Measurements from ENCODE around the gene GOLPH3L.

GOLPH3L gene

DNA sequence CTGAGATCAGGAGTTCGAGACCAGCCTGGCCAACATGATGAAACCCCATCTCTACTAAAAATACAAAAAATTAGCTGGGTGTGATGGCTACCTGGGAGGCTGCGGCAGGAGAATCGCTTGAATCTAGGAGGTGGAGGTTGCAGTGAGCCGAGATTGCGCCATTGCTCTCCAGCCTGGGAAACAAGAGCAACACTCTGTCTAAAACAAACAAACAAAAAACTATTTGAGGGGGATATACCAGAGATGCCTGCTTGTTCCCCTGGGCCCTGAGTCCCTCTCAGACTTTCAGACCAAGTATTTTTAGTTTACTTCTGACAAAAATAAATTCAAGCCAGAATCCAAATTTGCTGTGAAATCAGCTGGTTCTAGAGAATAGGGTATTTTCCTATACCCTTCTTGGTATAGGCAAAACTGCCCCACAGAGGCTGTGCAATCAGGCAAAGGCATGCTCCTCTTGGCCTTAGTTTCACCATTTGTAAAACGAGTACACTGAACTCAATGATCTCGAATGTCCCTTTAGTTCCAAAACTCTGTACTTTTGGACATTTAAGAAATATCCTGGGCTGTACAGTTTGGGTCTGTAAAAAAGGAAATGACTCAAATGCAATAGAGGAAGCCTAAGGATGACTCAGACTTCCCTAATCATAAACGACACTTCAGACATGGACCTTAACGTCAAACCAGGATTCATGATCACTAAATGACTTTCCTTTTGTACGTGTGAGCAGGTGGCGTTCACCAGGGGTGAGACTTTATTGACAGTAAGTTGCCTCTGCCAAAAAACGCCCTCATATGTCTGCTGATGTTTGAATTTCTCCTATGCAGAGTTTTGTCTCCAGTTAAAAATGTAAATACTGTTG is 83.7 kb downstream of the GOLPH3L start:
- no peak overlapping the region for H3K18ac ChIP-seq (ENCODE audit: low read length)
- H3K4me2 ChIP-seq (ENCODE audit: insufficient read depth, low read length, poor library complexity, severe bottlenecking), result no peak overlapping the region
- no peaks in the 10 kb centered on the region for H3K79me1 ChIP-seq (ENCODE audit: low read depth, low read length)
- peaks cover 5 to 22% of the 10 kb centered on the region in 2 donors for H3K4me1 ChIP-seq (ENCODE audit: control insufficient read depth in 2 of 2, insufficient read depth in 1 of 2, low read depth in 1 of 2, low read length in 2 of 2)
- H2BK5ac ChIP-seq (ENCODE audit: low read length), result no peak overlapping the region
- H4K8ac ChIP-seq (ENCODE audit: low read depth, low read length), result no peak overlapping the region
- H3K4ac ChIP-seq (ENCODE audit: low read length), result no peak overlapping the region
- no peak overlapping the region for H3K14ac ChIP-seq (ENCODE audit: low read length)
- WGBS, 2 donors (ENCODE audit: extremely low coverage in 2 of 2, insufficient read length in 2 of 2, insufficient replicate concordance in 1 of 2), result no CpG with 5 or more reads among the region's 12 CpGs
- H4K91ac ChIP-seq (ENCODE audit: low read depth, low read length, poor library complexity), result no peak overlapping the region
- peaks cover 8 to 52% of the 10 kb centered on the region in 2 donors for H3K36me3 ChIP-seq (replicated peaks in 1 of 2; ENCODE audit: control insufficient read depth in 2 of 2, insufficient read depth in 2 of 2, low read length in 2 of 2)
- no peak overlapping the region for H2AFZ ChIP-seq (ENCODE audit: low read length)
- H3K9ac ChIP-seq (ENCODE audit: low read depth, low read length, poor library complexity), result no peak overlapping the region
- no peaks in the 10 kb centered on the region for H3K27me3 ChIP-seq (ENCODE audit: control insufficient read depth in 3 of 3, insufficient read depth in 3 of 3, low read depth in 1 of 3, low read length in 3 of 3)
- no peak overlapping the region for H3K23ac ChIP-seq (ENCODE audit: low read depth, low read length, poor library complexity)
- H3K27ac ChIP-seq (replicated peaks; ENCODE audit: low read length), result no peak overlapping the region
- no peak for DNase-seq (ENCODE audit: low spot score)
- H2BK15ac ChIP-seq (ENCODE audit: low read length), result no peak overlapping the region
- no peak overlapping the region for H2BK12ac ChIP-seq (ENCODE audit: low read length)
- no peak overlapping the region for H2AK5ac ChIP-seq (ENCODE audit: low read depth, low read length)
- no peak overlapping the region for H3K4me3 ChIP-seq (ENCODE audit: low read length in 2 of 2)
- H2BK120ac ChIP-seq (ENCODE audit: low read depth, low read length), result no peak overlapping the region
- H3K9me3 ChIP-seq (replicated peaks in 1 of 2; ENCODE audit: control insufficient read depth in 2 of 2, insufficient read depth in 1 of 2, low read depth in 1 of 2, low read length in 2 of 2), result no peaks in the 10 kb centered on the region

GRCh38 chr1:150612014-150612345 is 85.0 kb downstream of the GOLPH3L start:
- H3K9me3 ChIP-seq (replicated peaks in 1 of 2; ENCODE audit: control insufficient read depth in 2 of 2, insufficient read depth in 1 of 2, low read depth in 1 of 2, low read length in 2 of 2), result no peaks in the 10 kb centered on the region
- no peak overlapping the region for H3K9ac ChIP-seq (ENCODE audit: low read depth, low read length, poor library complexity)
- peaks cover 5 to 43% of the 10 kb centered on the region in 2 donors for H3K36me3 ChIP-seq (replicated peaks in 1 of 2; ENCODE audit: control insufficient read depth in 2 of 2, insufficient read depth in 2 of 2, low read length in 2 of 2)
- no peak overlapping the region for H2BK120ac ChIP-seq (ENCODE audit: low read depth, low read length)
- no peak overlapping the region for H2BK5ac ChIP-seq (ENCODE audit: low read length)
- no peak overlapping the region for H3K27ac ChIP-seq (replicated peaks; ENCODE audit: low read length)
- no peaks in the 10 kb centered on the region for H3K27me3 ChIP-seq (ENCODE audit: control insufficient read depth in 3 of 3, insufficient read depth in 3 of 3, low read depth in 1 of 3, low read length in 3 of 3)
- DNase-seq (ENCODE audit: low spot score), result no peak
- H2AK5ac ChIP-seq (ENCODE audit: low read depth, low read length), result no peak overlapping the region
- H3K79me1 ChIP-seq (ENCODE audit: low read depth, low read length), result no peaks in the 10 kb centered on the region
- H3K18ac ChIP-seq (ENCODE audit: low read length), result no peak overlapping the region
- no peak overlapping the region for H3K4me3 ChIP-seq (ENCODE audit: low read length in 2 of 2)
- no peak overlapping the region for H2BK15ac ChIP-seq (ENCODE audit: low read length)
- H4K8ac ChIP-seq (ENCODE audit: low read depth, low read length), result no peak overlapping the region
- H4K91ac ChIP-seq (ENCODE audit: low read depth, low read length, poor library complexity), result no peak overlapping the region
- peaks cover 5 to 22% of the 10 kb centered on the region in 2 donors for H3K4me1 ChIP-seq (ENCODE audit: control insufficient read depth in 2 of 2, insufficient read depth in 1 of 2, low read depth in 1 of 2, low read length in 2 of 2)
- no peak overlapping the region for H2BK12ac ChIP-seq (ENCODE audit: low read length)
- no peak overlapping the region for H2AFZ ChIP-seq (ENCODE audit: low read length)
- H3K4ac ChIP-seq (ENCODE audit: low read length), result no peak overlapping the region
- H3K23ac ChIP-seq (ENCODE audit: low read depth, low read length, poor library complexity), result no peak overlapping the region
- H3K4me2 ChIP-seq (ENCODE audit: insufficient read depth, low read length, poor library complexity, severe bottlenecking), result no peak overlapping the region
- WGBS, 2 donors (ENCODE audit: extremely low coverage in 2 of 2, insufficient read length in 2 of 2, insufficient replicate concordance in 1 of 2), result no CpG with 5 or more reads among the region's 3 CpGs
- no peak overlapping the region for H3K14ac ChIP-seq (ENCODE audit: low read length)

- Histone ChIP-seq H3K9ac (ENCODE audit: low read depth, low read length, poor library complexity) (no peak overlapping the region), H3K14ac (ENCODE audit: low read length) (no peak overlapping the region), H3K9me3 (replicated peaks in 1 of 2; ENCODE audit: control insufficient read depth in 2 of 2, insufficient read depth in 1 of 2, low read depth in 1 of 2, low read length in 2 of 2) (no peaks in the 10 kb centered on the region), H2AK5ac (ENCODE audit: low read depth, low read length) (no peak overlapping the region), H2BK120ac (ENCODE audit: low read depth, low read length) (no peak overlapping the region), H3K4ac (ENCODE audit: low read length) (no peak overlapping the region), H3K23ac (ENCODE audit: low read depth, low read length, poor library complexity) (no peak overlapping the region), H4K91ac (ENCODE audit: low read depth, low read length, poor library complexity) (no peak overlapping the region), H3K36me3 (replicated peaks in 1 of 2; ENCODE audit: control insufficient read depth in 2 of 2, insufficient read depth in 2 of 2, low read length in 2 of 2) (peaks cover 4 to 30% of the 10 kb centered on the region in 2 donors), H4K8ac (ENCODE audit: low read depth, low read length) (no peak overlapping the region), H3K27ac (replicated peaks; ENCODE audit: low read length) (no peak overlapping the region), H2BK12ac (ENCODE audit: low read length) (no peak overlapping the region), H3K4me2 (ENCODE audit: insufficient read depth, low read length, poor library complexity, severe bottlenecking) (no peak overlapping the region), H2AFZ (ENCODE audit: low read length) (no peak overlapping the region), H3K27me3 (ENCODE audit: control insufficient read depth in 3 of 3, insufficient read depth in 3 of 3, low read depth in 1 of 3, low read length in 3 of 3) (no peaks in the 10 kb centered on the region), H2BK5ac (ENCODE audit: low read length) (no peak overlapping the region), H3K4me3 (ENCODE audit: low read length in 2 of 2) (no peak overlapping the region), H3K4me1 (ENCODE audit: control insufficient read depth in 2 of 2, insufficient read depth in 1 of 2, low read depth in 1 of 2, low read length in 2 of 2) (peaks cover 5 to 22% of the 10 kb centered on the region in 2 donors), H2BK15ac (ENCODE audit: low read length) (no peak overlapping the region), H3K79me1 (ENCODE audit: low read depth, low read length) (no peaks in the 10 kb centered on the region), H3K18ac (ENCODE audit: low read length) (no peak overlapping the region)
- WGBS, 2 donors (ENCODE audit: extremely low coverage in 2 of 2, insufficient read length in 2 of 2, insufficient replicate concordance in 1 of 2), result no CpG with 5 or more reads among the region's 4 CpGs
- no peak for DNase-seq (ENCODE audit: low spot score)
Observed at GRCh38 chr1:150610576-150610975, 86.4 kb downstream of the GOLPH3L start.

DNA sequence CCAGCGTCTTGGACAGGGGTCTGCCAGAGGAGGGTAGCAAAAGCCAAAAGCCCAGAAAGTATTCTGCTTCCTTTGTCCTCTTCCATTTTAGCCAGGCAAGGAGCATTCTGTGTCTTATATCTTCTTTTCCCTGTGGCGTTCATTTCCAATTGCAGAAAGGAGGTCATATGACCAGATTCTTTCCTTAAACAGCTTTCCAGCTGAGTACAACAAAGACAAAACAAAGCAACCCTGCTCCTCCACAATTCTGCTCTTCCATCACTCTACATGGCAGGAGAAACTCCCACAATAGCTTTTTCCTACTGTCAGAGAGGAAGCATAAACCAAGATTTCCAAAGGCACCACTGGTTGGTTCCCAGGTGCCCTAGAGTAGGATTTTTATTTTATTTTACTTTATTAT is 87.2 kb downstream of the GOLPH3L start:
- H3K9me3 ChIP-seq (replicated peaks in 1 of 2; ENCODE audit: control insufficient read depth in 2 of 2, insufficient read depth in 1 of 2, low read depth in 1 of 2, low read length in 2 of 2), result no peaks in the 10 kb centered on the region

More for the DNA sequence above, 87.2 kb downstream of the GOLPH3L start:
- Histone ChIP-seq H3K4me1 (ENCODE audit: control insufficient read depth in 2 of 2, insufficient read depth in 1 of 2, low read depth in 1 of 2, low read length in 2 of 2) (peaks cover 7 to 23% of the 10 kb centered on the region in 2 donors), H2AK5ac (ENCODE audit: low read depth, low read length) (no peak overlapping the region), H3K9ac (ENCODE audit: low read depth, low read length, poor library complexity) (no peak overlapping the region), H3K36me3 (replicated peaks in 1 of 2; ENCODE audit: control insufficient read depth in 2 of 2, insufficient read depth in 2 of 2, low read length in 2 of 2) (peaks cover 2 to 22% of the 10 kb centered on the region in 2 donors), H3K4ac (ENCODE audit: low read length) (no peak overlapping the region), H2BK15ac (ENCODE audit: low read length) (no peak overlapping the region), H3K23ac (ENCODE audit: low read depth, low read length, poor library complexity) (no peak overlapping the region), H4K8ac (ENCODE audit: low read depth, low read length) (no peak overlapping the region), H3K27me3 (ENCODE audit: control insufficient read depth in 3 of 3, insufficient read depth in 3 of 3, low read depth in 1 of 3, low read length in 3 of 3) (no peaks in the 10 kb centered on the region), H3K18ac (ENCODE audit: low read length) (no peak overlapping the region), H2BK5ac (ENCODE audit: low read length) (no peak overlapping the region), H2BK120ac (ENCODE audit: low read depth, low read length) (no peak overlapping the region), H2BK12ac (ENCODE audit: low read length) (no peak overlapping the region), H3K27ac (replicated peaks; ENCODE audit: low read length) (peak overlapping the region; percentile 62), H3K4me2 (ENCODE audit: insufficient read depth, low read length, poor library complexity, severe bottlenecking) (no peak overlapping the region), H2AFZ (ENCODE audit: low read length) (no peak overlapping the region), H3K79me1 (ENCODE audit: low read depth, low read length) (no peaks in the 10 kb centered on the region), H4K91ac (ENCODE audit: low read depth, low read length, poor library complexity) (no peak overlapping the region), H3K14ac (ENCODE audit: low read length) (no peak overlapping the region), H3K4me3 (ENCODE audit: low read length in 2 of 2) (no peak overlapping the region)
- no peak for DNase-seq (ENCODE audit: low spot score)
- no CpG with 5 or more reads among the region's 2 CpGs for WGBS, 2 donors (ENCODE audit: extremely low coverage in 2 of 2, insufficient read length in 2 of 2, insufficient replicate concordance in 1 of 2)

Measured in neuronal stem cell (in vitro differentiated cells).